Measurements from ENCODE around the gene C16orf82.
"Not testable (repeated sequence)": the region's sequence is repeated elsewhere in the genome, so short reads cannot be mapped to it uniquely, and the experiment has no call there.

The C16orf82 gene
- total RNA-seq, result 0 reads per million in 3 experiments

- no peak for DNase-seq
Observed at GRCh38 chr16:27066668-27067537, at the start of gene C16orf82. C16orf82 (plus strand) TSS chr16:27066927.

GRCh38 chr16:27020031-27020430 is 46.7 kb upstream of the C16orf82 start:
- no peak for DNase-seq

GRCh38 chr16:27024010-27024409 is 42.7 kb upstream of the C16orf82 start:
- no peak for DNase-seq

GRCh38 chr16:27025581-27025980 is 41.1 kb upstream of the C16orf82 start:
- no peak for DNase-seq

- DNase-seq, result no peak
Observed at GRCh38 chr16:27027971-27028370, 38.8 kb upstream of the C16orf82 start.

- no peak for DNase-seq
Observed at GRCh38 chr16:27028591-27029110, 38.1 kb upstream of the C16orf82 start.

- no peak for DNase-seq
Observed at GRCh38 chr16:27029525-27029924, 37.2 kb upstream of the C16orf82 start.

- DNase-seq, result no peak
Observed at GRCh38 chr16:27033281-27033979, 33.3 kb upstream of the C16orf82 start.

GRCh38 chr16:27040732-27041131 is 26.0 kb upstream of the C16orf82 start:
- DNase-seq, result no peak

- no peak for DNase-seq
Observed at GRCh38 chr16:27046958-27047518, 19.7 kb upstream of the C16orf82 start.

GRCh38 chr16:27048316-27048715 is 18.4 kb upstream of the C16orf82 start:
- no peak for DNase-seq

- no peak for DNase-seq
Observed at GRCh38 chr16:27049117-27049516, 17.6 kb upstream of the C16orf82 start.

GRCh38 chr16:27052007-27052406 is 14.7 kb upstream of the C16orf82 start:
- DNase-seq, result no peak

- no peak for DNase-seq
Observed at GRCh38 chr16:27053996-27054395, 12.7 kb upstream of the C16orf82 start.

- DNase-seq, result no peak
Observed at GRCh38 chr16:27058299-27058698, 8.4 kb upstream of the C16orf82 start.

- DNase-seq, result no peak
Observed at GRCh38 chr16:27070776-27071175, 4.0 kb downstream of the C16orf82 start.

GRCh38 chr16:27073733-27074132 is 7.0 kb downstream of the C16orf82 start:
- DNase-seq, result no peak

- no peak for DNase-seq
Observed at GRCh38 chr16:27080895-27081294, 14.2 kb downstream of the C16orf82 start.

- DNase-seq, result no peak
Observed at GRCh38 chr16:27083861-27084261, 17.1 kb downstream of the C16orf82 start.

- DNase-seq, result no peak
Observed at GRCh38 chr16:27084307-27085028, 17.7 kb downstream of the C16orf82 start.

- DNase-seq, result no peak
Observed at GRCh38 chr16:27085182-27085581, 18.5 kb downstream of the C16orf82 start.

- DNase-seq, result not testable (repeated sequence)
Observed at GRCh38 chr16:27086031-27086430, 19.3 kb downstream of the C16orf82 start.

GRCh38 chr16:27088216-27088615 is 21.5 kb downstream of the C16orf82 start:
- no peak for DNase-seq

Data from central memory CD4-positive, alpha-beta T cell (primary cell).